ENCODE measurements around the gene STK17B. TPM values are rescaled to one million over a fixed set of nuclear protein-coding genes. Genes with fewer than 3 reads are reported as not detected.

The STK17B gene
- total and polyA plus RNA-seq, 10 of the 15 experiments (the other 5 are each of a cell fraction or from before 2014, with no cell fraction given): 21.2 to 108 (median 53.7) TPM

GRCh38 chr2:196206804-196207203 lies 35.4 kb upstream of the STK17B start:
- 94% methylated on average over 1 of the region's 1 CpG for WGBS (ENCODE audit: insufficient coverage, insufficient replicate concordance, low lambda C conversion rate, missing lambda C conversion rate)
- DNase-seq (ENCODE audit: low read depth, low spot score) (no peak), ATAC-seq (no peak), FAIRE-seq (no peak)
- in situ Hi-C loops (cut with MboI) (no loop called here), intact Hi-C loops (cut with micrococcal nuclease; ENCODE audit: unreplicated experiment) (no loop called here)
- POLR2A ChIA-PET: interaction anchor here (1.0 to 3.4 kb wide), 2 partner anchors 17 to 24 kb away, joined by 3 to 22 read pairs; no protein-coding TSS in a partner anchor
- no peaks in the 10 kb centered on the region for H4K20me1 ChIP-seq (ENCODE audit: control insufficient read depth, insufficient read depth)
- H3K27ac ChIP-seq (ENCODE audit: control insufficient read depth, insufficient read depth): no peak overlapping the region
- H2AFZ ChIP-seq (ENCODE audit: control insufficient read depth, low read depth, low read length): no peak overlapping the region
- no peak overlapping the region for H3K4me3 ChIP-seq
- no peaks in the 10 kb centered on the region for H3K27me3 ChIP-seq (replicated peaks in 1 of 2; ENCODE audit: control insufficient read depth in 2 of 2, insufficient read depth in 2 of 2, low read length in 1 of 2)
- H3K9me3 ChIP-seq (replicated peaks; ENCODE audit: control insufficient read depth, insufficient read depth, low read length): no peaks in the 10 kb centered on the region
- SMC1A ChIA-PET (ENCODE audit: uncharacterized antibody, unreplicated experiment): interaction anchor here (3.0 to 3.9 kb wide), 4 partner anchors 11 to 69 kb away, joined by 14 to 52 read pairs (median 17); no protein-coding TSS in a partner anchor
- CTCF ChIA-PET: interaction anchor here (0.8 kb wide), 1 partner anchor 28 kb away, joined by 3 read pairs; no protein-coding TSS in a partner anchor
- no peak overlapping the region for H3K4me2 ChIP-seq (ENCODE audit: control insufficient read depth, insufficient read depth)
- no peaks in the 10 kb centered on the region for H3K79me2 ChIP-seq (ENCODE audit: control insufficient read depth, insufficient read depth, low read length)
- RAD21 ChIA-PET (ENCODE audit: unreplicated experiment): interaction anchor here (1.4 to 3.6 kb wide), 3 partner anchors 24 to 70 kb away, joined by 7 to 35 read pairs (median 11); no protein-coding TSS in a partner anchor
- no peak for TF ChIP-seq STAT3 (IDR thresholded peaks at IDR 0.05; ENCODE audit: low read depth, low read length)
- no peak for TF ChIP-seq SUPT20H (IDR thresholded peaks at IDR 0.05; ENCODE audit: borderline replicate concordance, control insufficient read depth, low read depth, low read length)
- TF ChIP-seq TCF12 (IDR thresholded peaks at IDR 0.05; ENCODE audit: low read depth, low read length): no peak
- no peak for TF ChIP-seq PAX5 (IDR thresholded peaks at IDR 0.05; ENCODE audit: borderline replicate concordance, low read depth, low read length)
- TF ChIP-seq RELA (IDR thresholded peaks at IDR 0.05; ENCODE audit: borderline replicate concordance, partially characterized antibody): no peak
- no peak for TF ChIP-seq CBX5 (IDR thresholded peaks at IDR 0.05; ENCODE audit: low read depth)
- no peak for TF ChIP-seq MYB (IDR thresholded peaks at IDR 0.05; ENCODE audit: borderline replicate concordance, low read depth, low read length)
- TF ChIP-seq ZZZ3 (IDR thresholded peaks at IDR 0.05; ENCODE audit: control insufficient read depth, insufficient read length, low read depth): no peak
- no peak for TF ChIP-seq ATF7 (IDR thresholded peaks at IDR 0.05; ENCODE audit: low read depth)
- no peak for TF ChIP-seq BHLHE40 (IDR thresholded peaks at IDR 0.05; ENCODE audit: borderline replicate concordance in 1 of 2, low read depth in 2 of 2, low read length in 1 of 2)
- no peak for TF ChIP-seq RFX5 (IDR thresholded peaks at IDR 0.05; ENCODE audit: low read depth, low read length)
- no peak for TF ChIP-seq ZNF207 (IDR thresholded peaks at IDR 0.05; ENCODE audit: borderline replicate concordance)
- no peak for TF ChIP-seq ESRRA (IDR thresholded peaks at IDR 0.05; ENCODE audit: low read length)
- no peak for TF ChIP-seq CREB1 (IDR thresholded peaks at IDR 0.05; ENCODE audit: low read depth)
- no peak for TF ChIP-seq MAX (IDR thresholded peaks at IDR 0.05; ENCODE audit: low read depth, low read length)
- no peak for TF ChIP-seq ELK1 (IDR thresholded peaks at IDR 0.05; ENCODE audit: low read depth, low read length)
- H3K4me1 ChIP-seq (ENCODE audit: control insufficient read depth, insufficient read depth, low read length): peaks cover 22% of the 10 kb centered on the region
- peaks cover 0 to 2% of the 10 kb centered on the region in 2 experiments; a peak in 1 of 4 replicates for H3K36me3 ChIP-seq (ENCODE audit: control insufficient read depth in 2 of 2, insufficient read depth in 2 of 2, low read length in 1 of 2)
- BruUV-seq (replicated peaks): no TSS peak
- no peak overlapping the region for H3K9ac ChIP-seq (ENCODE audit: control insufficient read depth, insufficient read depth, low read length)

Data from GM12878 (cell line).